Activated CD4-positive, alpha-beta T cell treated with anti-CD3 and anti-CD28 coated beads for 36 hours (primary cell): ENCODE data around the gene ARMC5. TPM values are rescaled to one million over a fixed set of nuclear protein-coding genes. Genes with fewer than 3 reads are reported as not detected.
"Not testable (repeated sequence)": the region's sequence is repeated elsewhere in the genome, so short reads cannot be mapped to it uniquely, and the experiment has no call there.

Source experiments
- ATAC-seq: fragments of 200-7000 bp; cut with Tn5 transposase; one replicate; pipeline ENCODE4 v1.10.0; 2021; ENCODE audit warnings: mild to moderate bottlenecking, moderate library complexity
- CTCF ChIA-PET: fragments of 350-600 bp; sonication (Branson Sonifier 250); formaldehyde crosslinking; loops from one replicate; lab custom pipeline; 2021; ENCODE audit warnings: antibody characterized with exemption; lab: Charles Lee
- POLR2A ChIA-PET: fragments of 350-600 bp; sonication (Branson Sonifier 250); formaldehyde crosslinking; loops from one replicate; lab custom pipeline; 2021; ENCODE audit warnings: antibody characterized with exemption, inconsistent platforms; lab: Charles Lee
- DNase-seq: peaks from one replicate; pipeline ENCODE4 v3.0.0-alpha.2; 2020
- H3K27ac Mint-ChIP-seq: one replicate; pipeline ENCODE4 v1.8.0; 2021; ENCODE audit warnings: mixed read lengths
- H3K27me3 Mint-ChIP-seq: one replicate; pipeline ENCODE4 v1.8.0; 2021; ENCODE audit warnings: mixed read lengths
- H3K36me3 Mint-ChIP-seq: one replicate; pipeline ENCODE4 v1.8.0; 2021; ENCODE audit warnings: low read depth, mixed read lengths
- H3K4me1 Mint-ChIP-seq: one replicate; pipeline ENCODE4 v1.8.0; 2021; ENCODE audit warnings: mixed read lengths
- H3K4me3 Mint-ChIP-seq: one replicate; pipeline ENCODE4 v1.8.0; 2021; ENCODE audit warnings: mild to moderate bottlenecking, moderate library complexity, mixed read lengths
- H3K9me3 Mint-ChIP-seq: one replicate; pipeline ENCODE4 v1.8.0; 2021; ENCODE audit warnings: low read depth, mixed read lengths
- intact Hi-C, 2 experiments: fragments of 100-400 bp; cut with DNase I in 1 of 2; cut with micrococcal nuclease in 1 of 2; formaldehyde crosslinking; loops; one replicate each; pipeline versions ENCODE4 v1.14.2 to v1.15.1; 2022 to 2024; cut with DNase I, micrococcal nuclease
- total RNA-seq, 2 experiments: library from RNA; stranded (reverse); gene quantifications; one replicate each; pipeline ENCODE4 v1.2.3, GENCODE V29; 2021

ARMC5 gene
- total RNA-seq: 1 to 10 TPM; 7.0 to 7.9 TPM

GRCh38 chr16:31458844-31459686 is at the start of gene ARMC5:
Gene ARMC5, plus strand, starts transcription at chr16:31459501. Its CDS starts 24 bp downstream, at chr16:31459525.
- intact Hi-C loops: loop anchor here (1.0 to 5.0 kb wide), 25 partner anchors 16 to 808 kb away; partner anchors contain the start of genes RUSF1 (in 2 of the 2), SETD1A (in 2 of the 2), ZNF646 (in 2 of the 2) and ZNF668 (in 2 of the 2)
- peaks cover 42% of the 10 kb centered on the region for H3K4me1 Mint-ChIP-seq
- ChIA-PET POLR2A (interaction anchor here (0.5 to 2.3 kb wide), 7 partner anchors 14 to 419 kb away, joined by 3 to 11 read pairs (median 4); partner anchors contain the start of gene FUS), CTCF (interaction anchor here (0.6 to 6.2 kb wide), 11 partner anchors 10 to 436 kb away, joined by 3 to 35 read pairs (median 5); partner anchors contain the start of genes PYDC1, ZNF267 and ZNF843)
- no peaks in the 10 kb centered on the region for H3K27me3 Mint-ChIP-seq
- ATAC-seq (peak; percentile 81), DNase-seq (peak; percentile 98)
- H3K27ac Mint-ChIP-seq: peak within 1 kb of the TSS; percentile 94
- H3K9me3 Mint-ChIP-seq: no peaks in the 10 kb centered on the region
- peak within 1 kb of the TSS; percentile 85 for H3K4me3 Mint-ChIP-seq
- H3K36me3 Mint-ChIP-seq: peaks cover 27% of the 10 kb centered on the region

- ATAC-seq (no peak), DNase-seq (no peak)
- H3K27me3 Mint-ChIP-seq: peaks cover 7% of the 10 kb centered on the region
- ChIA-PET CTCF (interaction anchor here (0.6 kb wide), 1 partner anchor 447 kb away, joined by 3 read pairs; no protein-coding TSS in a partner anchor), POLR2A (no interaction called here)
- H3K9me3 Mint-ChIP-seq: no peaks in the 10 kb centered on the region
- no peak overlapping the region for H3K4me3 Mint-ChIP-seq
- H3K27ac Mint-ChIP-seq: no peak overlapping the region
- intact Hi-C loops: no loop called here
- no peaks in the 10 kb centered on the region for H3K36me3 Mint-ChIP-seq
- H3K4me1 Mint-ChIP-seq: no peaks in the 10 kb centered on the region
Measured at GRCh38 chr16:31410082-31410481, 49.2 kb upstream of the ARMC5 start.

DNA sequence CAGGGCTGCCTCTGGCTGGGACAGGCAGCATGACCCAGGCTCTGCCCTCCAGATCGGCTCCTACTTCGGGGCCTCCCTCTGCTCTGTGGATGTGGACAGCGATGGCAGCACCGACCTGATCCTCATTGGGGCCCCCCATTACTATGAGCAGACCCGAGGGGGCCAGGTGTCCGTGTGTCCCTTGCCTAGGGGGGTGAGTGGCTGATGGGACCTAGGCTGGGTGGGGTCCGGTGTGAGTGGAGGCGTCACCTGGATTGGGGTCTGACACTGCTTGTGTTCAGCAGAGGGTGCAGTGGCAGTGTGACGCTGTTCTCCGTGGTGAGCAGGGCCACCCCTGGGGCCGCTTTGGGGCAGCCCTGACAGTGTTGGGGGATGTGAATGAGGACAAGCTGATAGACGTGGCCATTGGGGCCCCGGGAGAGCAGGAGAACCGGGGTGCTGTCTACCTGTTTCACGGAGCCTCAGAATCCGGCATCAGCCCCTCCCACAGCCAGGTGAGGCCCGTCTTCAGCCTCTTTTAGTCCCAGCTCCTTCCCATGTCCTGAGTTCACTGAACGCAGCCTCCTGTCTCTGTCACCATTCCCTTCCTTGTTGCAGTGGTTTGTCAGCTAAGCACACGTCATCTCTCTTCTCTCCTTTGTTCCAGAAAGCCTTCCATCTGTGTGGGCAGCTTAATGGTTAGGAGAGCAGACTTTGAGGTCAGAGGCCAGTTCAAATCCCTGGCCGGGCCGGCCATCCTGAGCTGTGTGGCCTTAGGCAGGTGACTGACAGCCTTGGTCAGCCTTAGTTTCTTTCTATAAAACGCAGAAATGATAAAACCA is 48.1 kb upstream of the ARMC5 start:
- Mint-ChIP-seq H3K4me1 (no peaks in the 10 kb centered on the region), H3K27ac (no peak overlapping the region), H3K36me3 (no peaks in the 10 kb centered on the region), H3K4me3 (no peak overlapping the region), H3K9me3 (no peaks in the 10 kb centered on the region), H3K27me3 (peaks cover 7% of the 10 kb centered on the region)
- no peak for ATAC-seq
- CTCF ChIA-PET: interaction anchor here (0.7 kb wide), 1 partner anchor 18 kb away, joined by 3 read pairs; no protein-coding TSS in a partner anchor
- intact Hi-C loops: no loop called here
- no peak for DNase-seq
- POLR2A ChIA-PET: no interaction called here

GRCh38 chr16:31412750-31413149 is 46.6 kb upstream of the ARMC5 start:
- H3K27me3 Mint-ChIP-seq: peaks cover 9% of the 10 kb centered on the region
- CTCF ChIA-PET: no interaction called here
- intact Hi-C loops: no loop called here

DNA sequence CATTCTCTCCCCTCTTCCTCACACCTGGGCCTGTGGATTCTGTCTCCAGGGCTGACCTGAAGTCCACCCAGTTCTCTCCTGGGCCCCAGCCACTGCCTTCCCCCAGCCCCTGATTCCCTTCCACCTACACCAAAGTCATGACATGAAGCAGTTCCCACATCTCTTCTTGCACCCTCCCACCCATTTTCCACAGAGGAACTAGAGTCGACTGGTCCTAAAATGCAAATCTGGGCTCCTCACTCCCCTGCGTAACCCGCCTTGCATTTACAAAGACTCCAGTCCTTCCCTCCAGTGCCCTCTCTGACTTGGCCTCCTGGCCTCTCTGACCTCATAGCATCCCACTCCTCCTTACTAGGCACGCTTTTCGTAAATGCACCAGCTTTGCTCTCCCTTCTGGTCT is 45.9 kb upstream of the ARMC5 start:
- Mint-ChIP-seq H3K9me3 (no peaks in the 10 kb centered on the region), H3K27me3 (peaks cover 9% of the 10 kb centered on the region), H3K36me3 (no peaks in the 10 kb centered on the region), H3K27ac (no peak overlapping the region), H3K4me1 (no peaks in the 10 kb centered on the region), H3K4me3 (no peak overlapping the region)
- intact Hi-C loops: no loop called here
- ATAC-seq: no peak
- ChIA-PET CTCF (no interaction called here), POLR2A (no interaction called here)
- no peak for DNase-seq

More at GRCh38 chr16:31412750-31413149, 46.6 kb upstream of the ARMC5 start:
- H3K9me3 Mint-ChIP-seq: no peaks in the 10 kb centered on the region
- H3K4me3 Mint-ChIP-seq: no peak overlapping the region
- H3K4me1 Mint-ChIP-seq: no peaks in the 10 kb centered on the region
- POLR2A ChIA-PET: interaction anchor here (0.6 kb wide), 1 partner anchor 146 kb away, joined by 3 read pairs; no protein-coding TSS in a partner anchor
- H3K27ac Mint-ChIP-seq: no peak overlapping the region
- DNase-seq (no peak), ATAC-seq (no peak)
- H3K36me3 Mint-ChIP-seq: no peaks in the 10 kb centered on the region

DNA sequence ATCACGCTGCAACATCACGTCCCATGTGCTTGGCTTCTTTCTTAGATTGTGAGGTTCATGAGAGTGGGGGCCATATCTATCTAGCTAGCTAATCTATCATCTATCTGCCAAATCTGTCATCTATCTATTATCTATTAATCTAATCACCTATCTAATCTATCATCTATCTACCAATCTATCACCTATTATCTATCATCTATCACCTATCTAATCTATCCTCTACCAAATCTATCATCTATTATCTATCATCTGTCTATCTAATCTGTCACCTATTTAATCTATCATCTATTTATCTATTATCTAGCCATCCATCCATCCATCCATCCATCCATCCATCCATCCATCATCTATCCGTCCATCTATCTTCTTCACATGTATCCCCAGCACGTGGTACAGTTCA is 45.4 kb upstream of the ARMC5 start:
- H3K4me1 Mint-ChIP-seq: no peaks in the 10 kb centered on the region
- no peak overlapping the region for H3K27ac Mint-ChIP-seq
- H3K27me3 Mint-ChIP-seq: peaks cover 9% of the 10 kb centered on the region
- H3K4me3 Mint-ChIP-seq: no peak overlapping the region
- no peak for ATAC-seq
- H3K36me3 Mint-ChIP-seq: no peaks in the 10 kb centered on the region
- intact Hi-C loops: no loop called here
- POLR2A ChIA-PET: no interaction called here
- no peak for DNase-seq
- CTCF ChIA-PET: no interaction called here
- no peaks in the 10 kb centered on the region for H3K9me3 Mint-ChIP-seq

GRCh38 chr16:31414706-31415105 is 44.6 kb upstream of the ARMC5 start:
- Mint-ChIP-seq H3K27me3 (peaks cover 9% of the 10 kb centered on the region), H3K4me1 (no peaks in the 10 kb centered on the region), H3K9me3 (no peaks in the 10 kb centered on the region), H3K36me3 (no peaks in the 10 kb centered on the region), H3K4me3 (no peak overlapping the region), H3K27ac (no peak overlapping the region)
- intact Hi-C loops: no loop called here
- CTCF ChIA-PET: no interaction called here
- ATAC-seq (no peak), DNase-seq (no peak)
- POLR2A ChIA-PET: no interaction called here

DNA sequence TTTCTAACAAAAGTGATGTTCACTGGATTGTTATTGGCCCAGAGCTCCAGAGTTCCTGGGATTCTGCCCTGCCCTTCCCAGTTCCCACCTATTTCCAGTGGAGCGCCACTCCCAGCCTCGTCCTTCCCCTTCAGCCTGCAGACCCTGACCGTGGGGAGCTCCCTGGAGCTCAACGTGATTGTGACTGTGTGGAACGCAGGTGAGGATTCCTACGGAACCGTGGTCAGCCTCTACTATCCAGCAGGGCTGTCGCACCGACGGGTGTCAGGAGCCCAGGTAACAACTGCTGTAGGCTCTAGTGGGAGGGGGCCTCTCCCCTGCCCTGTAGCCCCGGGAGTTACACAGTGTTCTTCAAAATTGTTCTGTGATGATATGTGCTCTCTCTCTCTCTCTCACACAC is 42.9 kb upstream of the ARMC5 start:
- Mint-ChIP-seq H3K27ac (no peak overlapping the region), H3K4me1 (peaks cover 5% of the 10 kb centered on the region), H3K36me3 (no peaks in the 10 kb centered on the region), H3K9me3 (no peaks in the 10 kb centered on the region), H3K4me3 (no peak overlapping the region), H3K27me3 (peaks cover 10% of the 10 kb centered on the region)
- intact Hi-C loops: no loop called here
- DNase-seq: no peak
- CTCF ChIA-PET: no interaction called here
- POLR2A ChIA-PET: no interaction called here
- ATAC-seq: no peak

GRCh38 chr16:31417036-31417435 is 42.3 kb upstream of the ARMC5 start:
- DNase-seq, ATAC-seq, H3K36me3 Mint-ChIP-seq, H3K4me3 Mint-ChIP-seq, CTCF ChIA-PET, intact Hi-C loops, H3K27ac Mint-ChIP-seq, H3K9me3 Mint-ChIP-seq, POLR2A ChIA-PET: not testable (repeated sequence)
- Mint-ChIP-seq H3K4me1 (peaks cover 10% of the 10 kb centered on the region), H3K27me3 (peaks cover 10% of the 10 kb centered on the region)

DNA sequence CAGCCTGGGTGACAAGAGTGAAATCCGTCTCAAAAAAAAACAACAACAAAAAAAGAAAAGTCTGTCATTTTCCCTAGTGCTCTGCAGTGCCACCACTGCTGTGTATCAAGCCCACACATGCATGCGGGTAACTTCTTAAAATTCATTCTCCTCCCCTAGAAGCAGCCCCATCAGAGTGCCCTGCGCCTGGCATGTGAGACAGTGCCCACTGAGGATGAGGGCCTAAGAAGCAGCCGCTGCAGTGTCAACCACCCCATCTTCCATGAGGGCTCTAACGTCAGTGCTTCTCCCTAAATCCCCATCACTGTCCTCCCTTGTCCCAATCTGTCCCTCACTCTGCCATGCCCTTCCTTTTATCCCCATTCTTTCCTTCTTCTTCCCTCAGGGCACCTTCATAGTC is 41.4 kb upstream of the ARMC5 start:
- no peak overlapping the region for H3K27ac Mint-ChIP-seq
- ChIA-PET CTCF (no interaction called here), POLR2A (no interaction called here)
- DNase-seq: no peak
- peaks cover 10% of the 10 kb centered on the region for H3K27me3 Mint-ChIP-seq
- H3K9me3 Mint-ChIP-seq: no peaks in the 10 kb centered on the region
- no peaks in the 10 kb centered on the region for H3K36me3 Mint-ChIP-seq
- no peak overlapping the region for H3K4me3 Mint-ChIP-seq
- no peak for ATAC-seq
- H3K4me1 Mint-ChIP-seq: peaks cover 10% of the 10 kb centered on the region
- intact Hi-C loops: no loop called here

DNA sequence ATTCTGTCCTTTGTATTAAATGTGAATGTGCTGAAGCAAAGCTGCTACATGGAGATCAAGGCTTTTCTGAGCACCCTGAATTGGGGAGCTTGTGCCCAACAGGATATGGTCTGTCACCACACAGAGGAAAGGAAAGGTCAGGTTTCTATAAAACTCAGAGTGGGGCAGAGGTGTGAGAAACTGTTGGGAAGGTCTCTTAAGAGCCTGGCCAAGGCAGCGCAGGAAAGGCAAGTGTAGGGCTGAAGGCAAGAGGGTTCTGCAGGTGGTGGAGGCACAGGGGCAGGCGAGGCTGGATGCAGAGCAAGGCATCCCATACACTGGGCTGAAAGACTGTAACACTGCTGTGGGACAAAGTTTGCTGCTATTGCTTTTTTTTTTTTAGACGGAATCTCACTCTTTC is 39.3 kb upstream of the ARMC5 start:
- CTCF ChIA-PET: no interaction called here
- intact Hi-C loops: loop anchor here in 1 of 2 experiments (2.0 to 10.0 kb wide), 3 partner anchors 33 to 155 kb away; partner anchors contain the start of gene ITGAX
- no peak overlapping the region for H3K27ac Mint-ChIP-seq

More for the DNA sequence above, 39.3 kb upstream of the ARMC5 start:
- POLR2A ChIA-PET: no interaction called here
- Mint-ChIP-seq H3K9me3 (no peaks in the 10 kb centered on the region), H3K4me3 (no peak overlapping the region), H3K36me3 (no peaks in the 10 kb centered on the region), H3K4me1 (peaks cover 10% of the 10 kb centered on the region), H3K27me3 (peaks cover 4% of the 10 kb centered on the region)
- DNase-seq: no peak
- no peak for ATAC-seq
